Stimulated activated CD4-positive, alpha-beta T cell treated with anti-CD3 and anti-CD28 coated beads, Interleukin-2, amount 100 ng/mL, for 48 hours (primary cell): Measurements from ENCODE around the gene MLLT3.
A peak's percentile ranks its signal among the peaks of the same experiment; 100 is the strongest.

ENCODE experiments used
- DNase-seq, 2 donors: peaks; one replicate each; pipeline ENCODE4 v3.0.0-alpha.2; 2020

MLLT3 gene

GRCh38 chr9:20624201-20625002 is 2.1 kb upstream of the MLLT3 start:
- peak; percentile 31 to 42 for DNase-seq

DNA sequence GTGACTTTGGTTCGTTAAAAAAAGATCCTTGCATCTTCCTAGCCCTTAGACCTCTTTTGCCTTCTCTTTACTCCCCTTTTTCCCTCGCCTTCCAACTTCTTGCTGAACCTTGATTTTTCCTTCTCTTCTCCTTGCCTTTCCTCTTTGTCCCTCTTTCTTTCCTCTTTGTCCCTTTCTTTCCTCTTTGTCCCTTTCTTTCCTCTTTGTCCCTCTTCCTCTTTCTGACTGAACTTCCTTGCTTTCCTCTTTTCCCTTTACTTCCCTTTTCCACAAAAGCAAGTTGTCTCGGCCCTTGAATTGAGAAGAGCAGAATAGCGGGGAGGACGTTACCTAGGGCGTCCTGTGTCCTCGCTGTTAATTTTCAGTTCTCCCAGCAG is 1.4 kb upstream of the MLLT3 start:
- no peak for DNase-seq

- DNase-seq = peak; percentile 28 to 43
Measured at GRCh38 chr9:20623021-20623747, 885 bp upstream of the MLLT3 start.

GRCh38 chr9:20621471-20622329 is 599 bp downstream of the MLLT3 start:
- DNase-seq = peak; percentile 40 to 47

DNA sequence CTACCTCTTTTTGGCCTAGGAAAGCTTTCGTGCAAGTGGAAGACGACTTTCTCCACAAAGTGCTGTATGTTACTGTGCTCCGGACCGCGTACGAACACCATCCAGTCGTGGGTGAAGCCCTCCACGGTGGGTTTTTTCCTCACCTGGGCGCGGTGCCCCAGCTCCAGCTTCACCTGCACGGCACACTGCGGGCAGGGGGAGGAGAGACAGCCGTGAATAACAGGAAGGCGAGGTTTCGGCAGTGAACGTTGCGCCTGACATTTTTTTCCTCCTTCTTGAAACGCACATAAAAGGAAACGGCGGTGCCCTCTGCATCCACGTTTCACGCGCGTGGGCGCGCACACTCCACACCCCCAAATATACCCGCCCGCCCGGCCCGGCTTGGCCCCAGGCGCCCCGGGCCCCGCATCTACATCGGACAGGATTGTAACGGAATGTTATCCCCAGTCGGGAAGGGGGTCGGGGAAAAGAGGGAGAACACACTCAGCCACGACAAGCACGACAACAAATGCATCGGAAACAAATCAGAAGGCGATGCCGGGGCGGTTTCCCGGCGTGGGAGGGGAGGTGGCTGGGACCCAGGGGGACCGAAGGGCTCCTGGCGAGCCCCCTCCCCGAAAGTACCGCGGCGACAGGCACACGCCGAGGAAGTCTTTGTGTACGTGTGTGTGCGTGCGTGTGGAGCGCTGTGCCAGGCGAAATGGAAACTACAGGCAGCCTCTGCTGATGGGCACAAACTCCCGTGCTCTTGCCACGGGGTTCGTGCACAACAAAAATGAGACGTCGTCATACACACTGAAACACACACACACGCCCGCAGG is 1.4 kb downstream of the MLLT3 start:
- peak; percentile 24 to 32 for DNase-seq

DNA sequence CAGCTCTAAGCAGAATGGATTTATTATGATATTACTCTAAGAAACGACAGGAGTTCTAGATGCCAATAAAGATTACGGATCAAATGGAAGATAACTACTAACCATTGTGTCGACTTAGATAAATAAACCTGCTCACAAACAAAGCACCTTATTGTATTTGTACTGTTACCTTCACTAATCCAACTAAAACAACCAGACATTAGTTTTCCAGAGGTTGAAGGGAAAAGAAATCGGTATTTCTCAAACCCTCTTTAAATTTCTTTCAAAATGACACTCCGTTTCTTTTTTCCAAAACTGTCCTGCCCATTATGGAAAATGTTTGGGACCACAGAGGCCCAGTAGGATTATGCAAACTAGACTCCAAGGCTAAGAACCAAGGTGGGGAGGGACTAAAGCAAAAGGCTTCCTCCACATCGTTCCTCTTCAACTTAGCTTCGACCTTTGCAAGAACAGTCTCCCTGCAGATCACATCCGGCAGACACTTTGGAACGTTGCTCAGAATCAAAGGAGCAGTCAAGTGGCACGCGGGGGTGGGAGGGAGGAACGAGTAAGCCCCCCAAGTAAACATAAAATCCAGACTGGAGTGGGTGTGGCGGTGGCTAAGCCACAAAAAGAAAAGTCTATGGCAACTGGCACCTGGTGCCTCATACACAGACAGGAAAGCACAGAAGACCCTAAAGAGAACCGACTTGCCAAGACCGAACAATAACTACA is 2.7 kb downstream of the MLLT3 start:
- DNase-seq = peak in 1 of 2 donors; percentile 16

DNA sequence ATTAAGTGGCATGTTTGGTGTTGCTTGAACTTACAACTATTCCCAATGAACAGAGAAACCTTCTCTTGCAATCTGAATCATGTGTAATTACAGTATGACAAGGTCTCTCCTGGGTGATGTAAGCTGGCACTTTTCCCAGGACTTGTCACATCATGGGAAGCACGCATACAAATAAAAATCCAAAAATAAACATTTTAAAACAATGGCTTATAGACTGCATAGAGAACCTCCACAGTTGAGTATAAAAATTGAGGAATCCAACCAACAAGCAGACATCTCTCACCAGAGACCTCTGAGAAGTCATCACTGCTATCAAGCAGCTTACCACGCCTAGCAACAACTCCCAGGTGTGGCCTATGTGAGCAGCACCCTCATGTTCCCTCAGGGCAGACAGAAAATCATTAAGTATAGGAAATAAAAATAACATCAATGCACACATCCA is 3.9 kb downstream of the MLLT3 start:
- no peak for DNase-seq

- no peak for DNase-seq
Measured at GRCh38 chr9:20616808-20617207, 5.5 kb downstream of the MLLT3 start.

GRCh38 chr9:20614602-20615216 is 7.6 kb downstream of the MLLT3 start:
- no peak for DNase-seq

GRCh38 chr9:20611691-20612287 is 10.5 kb downstream of the MLLT3 start:
- DNase-seq = no peak

- DNase-seq = no peak
Measured at GRCh38 chr9:20610591-20610990, 11.7 kb downstream of the MLLT3 start.

GRCh38 chr9:20608582-20608981 is 13.7 kb downstream of the MLLT3 start:
- no peak for DNase-seq

DNA sequence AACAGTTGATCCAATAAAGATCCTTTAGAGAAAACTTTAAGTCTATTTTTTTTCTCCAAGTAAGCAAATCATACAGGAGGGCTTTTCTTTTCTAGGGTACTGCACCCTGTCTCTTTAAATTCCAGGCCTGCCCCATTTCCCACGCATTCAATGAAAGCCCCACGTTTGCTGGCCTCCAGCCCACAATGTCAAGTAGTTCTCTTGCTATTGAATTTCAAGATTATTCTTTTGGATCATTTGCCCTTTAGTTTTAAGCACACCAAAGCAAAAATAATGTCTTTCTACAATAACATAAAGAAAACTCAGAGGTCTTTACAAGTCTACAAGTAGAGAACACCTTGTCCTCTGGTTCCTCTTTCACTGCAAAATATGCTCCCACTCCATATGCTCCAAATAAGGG is 15.6 kb downstream of the MLLT3 start:
- DNase-seq = no peak

GRCh38 chr9:20604562-20604961 is 17.7 kb downstream of the MLLT3 start:
- no peak for DNase-seq

DNA sequence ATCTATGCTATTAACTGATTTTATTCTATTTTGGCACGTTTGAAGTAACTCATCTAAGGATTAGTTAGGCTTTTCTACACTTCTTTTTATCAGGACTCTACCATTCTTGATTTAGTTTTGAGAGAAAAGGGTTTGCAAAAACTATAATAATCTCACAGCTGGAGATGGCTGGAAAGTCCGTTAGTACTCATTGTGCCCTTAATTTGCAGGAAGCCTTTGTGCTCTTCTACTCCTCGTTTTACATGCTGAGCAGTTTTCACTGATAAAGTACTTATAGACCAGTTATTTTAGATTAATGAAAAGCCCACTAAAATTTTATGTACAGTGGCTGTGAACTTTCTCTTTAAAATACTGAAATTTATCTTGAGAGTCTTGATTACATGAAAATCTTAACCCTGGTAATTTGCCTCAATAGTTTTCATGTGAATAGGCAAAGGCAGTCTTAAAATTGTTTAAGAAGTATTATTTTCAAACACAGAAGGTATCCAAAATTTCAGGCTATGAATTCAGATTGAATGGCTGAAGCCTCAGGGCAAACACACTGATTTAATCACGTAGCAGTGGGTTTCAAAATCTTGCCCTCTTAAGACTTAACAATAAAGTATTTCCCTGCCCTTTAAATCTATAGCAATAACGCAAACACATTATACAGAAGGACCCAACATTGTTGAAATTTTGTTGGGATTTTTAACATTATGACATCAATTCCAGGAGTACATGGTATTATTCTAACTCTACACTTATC is 18.6 kb downstream of the MLLT3 start:
- no peak for DNase-seq

- no peak for DNase-seq
Measured at GRCh38 chr9:20601292-20601691, 21.0 kb downstream of the MLLT3 start.

- no peak for DNase-seq
Measured at GRCh38 chr9:20599195-20599594, 23.1 kb downstream of the MLLT3 start.

DNA sequence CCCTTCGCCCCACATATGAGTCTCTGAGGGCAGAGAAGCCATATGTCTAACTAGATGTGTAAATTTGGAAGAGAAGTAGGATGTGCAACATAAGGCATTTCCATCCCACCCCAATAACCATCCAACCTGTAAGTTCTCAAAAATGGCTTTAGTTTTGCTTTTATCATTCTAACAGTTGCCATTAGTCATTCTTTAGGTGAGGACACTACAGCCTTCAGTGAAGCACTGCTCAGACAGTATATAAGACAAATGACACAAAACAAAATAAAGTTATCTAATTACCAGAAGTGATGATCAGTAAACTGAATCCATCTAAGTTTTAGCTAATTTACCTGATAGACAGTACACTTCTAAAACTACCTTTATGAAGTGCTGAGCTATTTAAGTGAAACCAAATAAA is 23.9 kb downstream of the MLLT3 start:
- no peak for DNase-seq

DNA sequence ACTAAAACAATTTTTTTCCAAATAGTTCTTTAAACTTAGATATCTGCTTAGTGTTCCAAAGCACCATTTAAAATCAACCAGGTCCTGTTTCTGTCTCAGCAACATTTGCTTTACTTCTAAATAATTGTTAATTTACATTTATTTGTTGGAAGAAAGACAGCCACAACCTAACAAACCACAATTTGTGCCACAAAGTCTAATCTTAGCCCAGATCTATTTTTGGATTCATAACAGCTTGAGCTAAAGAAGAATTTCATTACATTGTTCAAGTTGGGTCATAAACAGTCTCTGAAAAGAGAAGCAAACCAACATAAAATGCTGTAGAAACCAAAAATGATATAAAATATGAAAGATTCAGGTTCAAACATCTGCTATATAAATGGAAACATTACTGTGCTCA is 24.4 kb downstream of the MLLT3 start:
- no peak for DNase-seq

DNA sequence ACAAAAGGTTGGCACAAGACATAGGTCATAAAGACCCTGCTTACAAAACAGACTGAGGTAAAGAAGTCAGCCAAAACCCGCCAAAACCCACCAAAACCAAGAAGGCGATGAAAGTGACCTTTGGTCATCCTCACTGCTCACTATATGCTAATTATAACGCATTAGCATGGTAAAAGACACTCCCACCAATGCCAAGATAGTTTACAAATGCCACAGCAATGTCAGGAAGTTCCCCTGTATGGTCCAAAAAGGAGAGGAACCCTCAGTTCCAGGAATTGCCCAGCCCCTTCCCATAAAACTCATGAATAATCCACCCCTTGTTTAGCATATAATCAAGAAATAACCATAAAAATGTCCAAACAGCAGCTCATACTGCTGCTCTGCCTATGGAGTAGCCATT is 27.7 kb downstream of the MLLT3 start:
- no peak for DNase-seq
